ENCODE data around the gene TMTC1.

TMTC1 gene

GRCh38 chr12:29499235-29499634, 284.5 kb downstream of the TMTC1 start:
- no peaks in the 10 kb centered on the region for H3K9me3 ChIP-seq (ENCODE audit: low read length)
- no peaks in the 10 kb centered on the region for H3K79me2 ChIP-seq (ENCODE audit: insufficient read depth, low read length)
- H3K4me2 ChIP-seq (ENCODE audit: low read length): no peak overlapping the region
- H3K36me3 ChIP-seq (ENCODE audit: insufficient read depth, low read length): no peaks in the 10 kb centered on the region
- H3F3A ChIP-seq (ENCODE audit: insufficient read depth, low read length): no peaks in the 10 kb centered on the region
- H3K27me3 ChIP-seq (ENCODE audit: insufficient read depth, low read length): no peaks in the 10 kb centered on the region
- H3K4me3 ChIP-seq (ENCODE audit: low read depth, low read length, poor library complexity, severe bottlenecking): no peak overlapping the region
- no peak overlapping the region for H3K27ac ChIP-seq (ENCODE audit: low read depth, low read length, poor library complexity, severe bottlenecking)
- no peaks in the 10 kb centered on the region for H3K9me2 ChIP-seq (ENCODE audit: low read depth, low read length)
- H3K9ac ChIP-seq (ENCODE audit: low read length): no peak overlapping the region
- TF ChIP-seq EZH2 (IDR thresholded peaks at IDR 0.05; ENCODE audit: borderline replicate concordance, low read length) (no peak), CTCF (IDR thresholded peaks at IDR 0.05; ENCODE audit: low read length) (no peak)
- H2AFZ ChIP-seq (ENCODE audit: low read length): no peak overlapping the region
- peaks cover 7% of the 10 kb centered on the region for H3K4me1 ChIP-seq (ENCODE audit: insufficient read depth, low read length, severe bottlenecking)
- H4K20me1 ChIP-seq (ENCODE audit: insufficient read depth, low read length): no peaks in the 10 kb centered on the region

GRCh38 chr12:29497588-29497987, 286.2 kb downstream of the TMTC1 start, which contains the start of gene OVCH1:
Gene OVCH1 (minus strand): TSS chr12:29497686. CDS start chr12:29497686, 0 bp downstream.
- Histone ChIP-seq H3K9ac (ENCODE audit: low read length) (no peak within 1 kb of the TSS), H3K9me2 (ENCODE audit: low read depth, low read length) (no peaks in the 10 kb centered on the region), H4K20me1 (ENCODE audit: insufficient read depth, low read length) (no peaks in the 10 kb centered on the region), H3K4me2 (ENCODE audit: low read length) (no peak within 1 kb of the TSS), H3F3A (ENCODE audit: insufficient read depth, low read length) (no peaks in the 10 kb centered on the region), H3K4me1 (ENCODE audit: insufficient read depth, low read length, severe bottlenecking) (peaks cover 7% of the 10 kb centered on the region), H3K27ac (ENCODE audit: low read depth, low read length, poor library complexity, severe bottlenecking) (no peak within 1 kb of the TSS), H3K27me3 (ENCODE audit: insufficient read depth, low read length) (no peaks in the 10 kb centered on the region), H3K36me3 (ENCODE audit: insufficient read depth, low read length) (no peaks in the 10 kb centered on the region), H3K9me3 (ENCODE audit: low read length) (no peaks in the 10 kb centered on the region), H3K4me3 (ENCODE audit: low read depth, low read length, poor library complexity, severe bottlenecking) (no peak within 1 kb of the TSS), H2AFZ (ENCODE audit: low read length) (no peak within 1 kb of the TSS), H3K79me2 (ENCODE audit: insufficient read depth, low read length) (no peaks in the 10 kb centered on the region)
- TF ChIP-seq CTCF (IDR thresholded peaks at IDR 0.05; ENCODE audit: low read length): no peak

- no peaks in the 10 kb centered on the region for H3K79me2 ChIP-seq (ENCODE audit: insufficient read depth, low read length)
- no peaks in the 10 kb centered on the region for H3K36me3 ChIP-seq (ENCODE audit: insufficient read depth, low read length)
- H2AFZ ChIP-seq (ENCODE audit: low read length): no peak overlapping the region
- no peak overlapping the region for H3K4me3 ChIP-seq (ENCODE audit: low read depth, low read length, poor library complexity, severe bottlenecking)
- no peaks in the 10 kb centered on the region for H3F3A ChIP-seq (ENCODE audit: insufficient read depth, low read length)
- no peaks in the 10 kb centered on the region for H3K9me3 ChIP-seq (ENCODE audit: low read length)
- H3K9ac ChIP-seq (ENCODE audit: low read length): no peak overlapping the region
- H3K4me1 ChIP-seq (ENCODE audit: insufficient read depth, low read length, severe bottlenecking): no peaks in the 10 kb centered on the region
- H3K9me2 ChIP-seq (ENCODE audit: low read depth, low read length): no peaks in the 10 kb centered on the region
- TF ChIP-seq CTCF (IDR thresholded peaks at IDR 0.05; ENCODE audit: low read length) (no peak), EZH2 (IDR thresholded peaks at IDR 0.05; ENCODE audit: borderline replicate concordance, low read length) (no peak)
- no peaks in the 10 kb centered on the region for H4K20me1 ChIP-seq (ENCODE audit: insufficient read depth, low read length)
- no peaks in the 10 kb centered on the region for H3K27me3 ChIP-seq (ENCODE audit: insufficient read depth, low read length)
- H3K27ac ChIP-seq (ENCODE audit: low read depth, low read length, poor library complexity, severe bottlenecking): no peak overlapping the region
- no peak overlapping the region for H3K4me2 ChIP-seq (ENCODE audit: low read length)
Measured at GRCh38 chr12:29492891-29493290, 290.9 kb downstream of the TMTC1 start.

All from OCI-LY1 (cell line).